ENCODE results near the gene HLA-DOB. TPM values are rescaled to one million over a fixed set of nuclear protein-coding genes. Genes with fewer than 3 reads are reported as not detected.

Gene HLA-DOB
- total RNA-seq, 1 experiment from 2014 or later, result 0.64 TPM

GRCh38 chr6:32835167-32835893, 18.5 kb upstream of the HLA-DOB start:
- Histone ChIP-seq H3K9me3 (ENCODE audit: control insufficient read depth in 1 of 2, insufficient read depth in 1 of 2, low read depth in 1 of 2, low read length in 2 of 2) (no peaks in the 10 kb centered on the region), H3K27me3 (ENCODE audit: insufficient read depth, low read length) (no peaks in the 10 kb centered on the region), H3K79me2 (ENCODE audit: insufficient read depth, low read length) (peaks cover 9% of the 10 kb centered on the region; the same call in 1 of the 2 replicates), H3K27ac (ENCODE audit: low read depth, low read length) (no peak overlapping the region), H3K36me3 (ENCODE audit: control insufficient read depth in 1 of 2, insufficient read depth in 2 of 2, low read length in 2 of 2) (peaks cover 9 to 45% of the 10 kb centered on the region in 2 experiments; a peak in 2 of 4 replicates), H3K4me3 (replicated peaks in 1 of 2; ENCODE audit: low read depth in 1 of 2, low read length in 2 of 2) (no peak overlapping the region), H3K9ac (ENCODE audit: low read length) (no peak overlapping the region), H3K9me2 (ENCODE audit: insufficient read depth) (no peaks in the 10 kb centered on the region), H3K4me1 (ENCODE audit: control insufficient read depth in 1 of 2, insufficient read depth in 2 of 2, low read length in 2 of 2) (peaks cover 6 to 20% of the 10 kb centered on the region in 2 experiments; a peak in 3 of 4 replicates), H3K4me2 (ENCODE audit: low read length) (no peak overlapping the region), H4K20me1 (ENCODE audit: insufficient read depth) (no peaks in the 10 kb centered on the region), H2AFZ (ENCODE audit: low read depth, low read length, poor library complexity, severe bottlenecking) (no peak overlapping the region)
- POLR2A ChIA-PET, result no interaction called here
- RAD21 ChIA-PET (ENCODE audit: low non-redundant PET in 1 of 2, low total read pairs in 2 of 2, uncharacterized antibody in 2 of 2, unreplicated experiment in 2 of 2), result no interaction called here
- DNase-seq (ENCODE audit: low read depth, low spot score) (no peak), ATAC-seq (no peak)
- BruUV-seq (replicated peaks), result no TSS peak
- TF ChIP-seq CBX3 (IDR thresholded peaks at IDR 0.05; ENCODE audit: low read depth) (no peak), EGR1 (IDR thresholded peaks at IDR 0.05; ENCODE audit: low read depth) (no peak), SRF (IDR thresholded peaks at IDR 0.05; ENCODE audit: low read depth) (no peak), CTCF (IDR thresholded peaks at IDR 0.05 in 2 of 3, conservative IDR thresholded peaks at IDR 0.05 in 1 of 3; ENCODE audit: borderline replicate concordance in 1 of 3, insufficient read depth in 1 of 3, low read depth in 2 of 3, low read length in 2 of 3) (no peak), POLR2A (IDR thresholded peaks at IDR 0.05; ENCODE audit: borderline replicate concordance, extremely low read depth, insufficient read depth, insufficient read length) (no peak), CEBPB (IDR thresholded peaks at IDR 0.05; ENCODE audit: low read depth) (no peak), JUND (IDR thresholded peaks at IDR 0.05) (no peak), ELF1 (IDR thresholded peaks at IDR 0.05; ENCODE audit: borderline replicate concordance, low read depth) (no peak), ATF3 (IDR thresholded peaks at IDR 0.05) (no peak), ZNF274 (IDR thresholded peaks at IDR 0.05; ENCODE audit: low read depth, low read length) (no peak), POLR2AphosphoS5 (IDR thresholded peaks at IDR 0.05; ENCODE audit: low read depth, low read length) (no peak), EZH2phosphoT487 (IDR thresholded peaks at IDR 0.05; ENCODE audit: borderline replicate concordance) (no peak), TCF7L2 (IDR thresholded peaks at IDR 0.05; ENCODE audit: borderline replicate concordance, extremely low read depth, insufficient read depth, insufficient read length) (no peak), SIN3A (IDR thresholded peaks at IDR 0.05; ENCODE audit: low read depth) (no peak), MAX (IDR thresholded peaks at IDR 0.05) (no peak), REST (IDR thresholded peaks at IDR 0.05; ENCODE audit: low read depth) (no peak), FOSL1 (IDR thresholded peaks at IDR 0.05; ENCODE audit: low read depth) (no peak), ZFX (IDR thresholded peaks at IDR 0.05) (no peak)
- intact Hi-C loops (cut with micrococcal nuclease), result loop anchor here (5.0 kb wide), 1 partner anchor 112 kb away; no protein-coding TSS in a partner anchor
- CTCF ChIA-PET, result interaction anchor here (1.3 kb wide), 1 partner anchor 33 kb away, joined by 3 read pairs; no protein-coding TSS in a partner anchor
